ENCODE measurements around the gene THSD7B.

Gene THSD7B

DNA sequence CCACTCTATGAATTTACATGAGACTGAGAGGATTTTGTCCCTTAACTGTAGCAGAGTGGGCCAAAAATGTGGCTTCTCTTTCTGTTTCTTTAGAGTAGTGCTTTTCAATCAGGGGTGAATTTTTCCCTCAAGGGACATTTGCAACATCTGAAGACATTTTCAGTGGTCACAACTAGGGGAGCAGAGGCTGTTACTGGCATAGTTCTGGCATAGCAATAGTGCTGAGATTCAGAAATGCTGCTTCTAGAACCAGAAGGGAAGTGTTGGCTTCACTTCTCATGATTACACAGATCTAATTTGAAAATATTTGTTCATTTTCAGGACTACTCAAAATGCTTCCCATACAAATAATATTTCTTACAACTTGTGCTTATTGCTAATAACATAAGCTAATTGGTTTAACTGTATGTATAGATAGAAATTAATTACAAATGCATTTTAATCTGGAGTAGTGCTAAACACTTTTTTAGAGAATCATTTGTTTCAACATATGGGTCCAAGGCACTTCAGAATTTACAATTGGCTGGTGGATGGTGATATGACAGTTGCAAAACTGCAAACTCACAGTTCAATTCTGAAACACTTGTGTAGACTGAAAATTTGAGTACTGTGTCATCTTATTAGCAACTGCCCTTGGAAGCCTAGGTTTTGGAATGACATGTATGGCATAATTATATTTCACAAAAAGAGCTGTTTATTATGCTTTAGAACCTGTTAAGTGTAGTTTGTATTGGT is 526.7 kb downstream of the THSD7B start:
- no peak for TF ChIP-seq EZH2phosphoT487 (IDR thresholded peaks at IDR 0.05; ENCODE audit: borderline replicate concordance, low read length)
- TF ChIP-seq, protein P1, sequence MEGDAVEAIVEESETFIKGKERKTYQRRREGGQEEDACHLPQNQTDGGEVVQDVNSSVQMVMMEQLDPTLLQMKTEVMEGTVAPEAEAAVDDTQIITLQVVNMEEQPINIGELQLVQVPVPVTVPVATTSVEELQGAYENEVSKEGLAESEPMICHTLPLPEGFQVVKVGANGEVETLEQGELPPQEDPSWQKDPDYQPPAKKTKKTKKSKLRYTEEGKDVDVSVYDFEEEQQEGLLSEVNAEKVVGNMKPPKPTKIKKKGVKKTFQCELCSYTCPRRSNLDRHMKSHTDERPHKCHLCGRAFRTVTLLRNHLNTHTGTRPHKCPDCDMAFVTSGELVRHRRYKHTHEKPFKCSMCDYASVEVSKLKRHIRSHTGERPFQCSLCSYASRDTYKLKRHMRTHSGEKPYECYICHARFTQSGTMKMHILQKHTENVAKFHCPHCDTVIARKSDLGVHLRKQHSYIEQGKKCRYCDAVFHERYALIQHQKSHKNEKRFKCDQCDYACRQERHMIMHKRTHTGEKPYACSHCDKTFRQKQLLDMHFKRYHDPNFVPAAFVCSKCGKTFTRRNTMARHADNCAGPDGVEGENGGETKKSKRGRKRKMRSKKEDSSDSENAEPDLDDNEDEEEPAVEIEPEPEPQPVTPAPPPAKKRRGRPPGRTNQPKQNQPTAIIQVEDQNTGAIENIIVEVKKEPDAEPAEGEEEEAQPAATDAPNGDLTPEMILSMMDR (IDR thresholded peaks at IDR 0.05; ENCODE audit: low read depth, low read length, poor library complexity, severe bottlenecking): no peak
- Histone ChIP-seq H3K4me1 (ENCODE audit: control insufficient read depth, low read length) (no peaks in the 10 kb centered on the region), H3F3A (ENCODE audit: control insufficient read depth, insufficient read depth) (no peaks in the 10 kb centered on the region), H3K36me3 (ENCODE audit: control insufficient read depth, low read length) (no peaks in the 10 kb centered on the region), H3K79me2 (ENCODE audit: control insufficient read depth, low read length) (no peaks in the 10 kb centered on the region), H3K4me3 (ENCODE audit: low read length) (no peak overlapping the region), H3K9me3 (ENCODE audit: control insufficient read depth, insufficient read depth, low read length) (no peaks in the 10 kb centered on the region), H3K4me2 (ENCODE audit: low read length) (no peak overlapping the region), H4K20me1 (ENCODE audit: control insufficient read depth, insufficient read depth, low read depth, low read length) (no peaks in the 10 kb centered on the region), H3K27me3 (ENCODE audit: control insufficient read depth, low read length) (no peaks in the 10 kb centered on the region), H3K9me2 (replicated peaks; ENCODE audit: control insufficient read depth, low read length) (no peaks in the 10 kb centered on the region), H3K27ac (ENCODE audit: low read depth, low read length) (no peak overlapping the region)

DNA sequence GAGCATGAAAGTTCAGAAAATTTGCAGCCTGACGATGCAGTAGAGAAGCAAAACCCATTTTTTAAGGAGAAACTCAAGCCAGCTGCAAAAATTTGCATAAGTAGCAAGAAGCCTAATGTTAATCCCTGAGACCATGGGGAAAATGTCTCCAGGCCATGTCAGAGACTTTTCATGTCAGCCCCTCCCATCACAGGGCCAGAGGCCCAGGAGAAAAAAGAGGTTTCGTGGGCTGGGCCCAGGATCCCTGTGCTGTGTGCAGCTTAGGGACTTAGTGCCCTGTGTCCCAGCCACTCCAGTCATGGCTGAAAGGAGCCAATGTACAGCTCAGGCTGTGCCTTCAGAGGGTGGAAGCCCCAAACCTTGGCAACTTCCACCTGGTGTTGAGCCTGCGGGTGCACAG is 533.0 kb downstream of the THSD7B start:
- Histone ChIP-seq H4K20me1 (ENCODE audit: control insufficient read depth, insufficient read depth, low read depth, low read length) (no peaks in the 10 kb centered on the region), H3K27ac (ENCODE audit: low read depth, low read length) (no peak overlapping the region), H3F3A (ENCODE audit: control insufficient read depth, insufficient read depth) (no peaks in the 10 kb centered on the region), H3K79me2 (ENCODE audit: control insufficient read depth, low read length) (no peaks in the 10 kb centered on the region), H3K9me3 (ENCODE audit: control insufficient read depth, insufficient read depth, low read length) (no peaks in the 10 kb centered on the region), H3K27me3 (ENCODE audit: control insufficient read depth, low read length) (no peaks in the 10 kb centered on the region), H3K4me2 (ENCODE audit: low read length) (no peak overlapping the region), H3K4me1 (ENCODE audit: control insufficient read depth, low read length) (no peaks in the 10 kb centered on the region), H3K36me3 (ENCODE audit: control insufficient read depth, low read length) (no peaks in the 10 kb centered on the region), H3K9me2 (replicated peaks; ENCODE audit: control insufficient read depth, low read length) (no peaks in the 10 kb centered on the region), H3K4me3 (ENCODE audit: low read length) (no peak overlapping the region)
- TF ChIP-seq, protein P1 (IDR thresholded peaks at IDR 0.05; ENCODE audit: low read depth, low read length, poor library complexity, severe bottlenecking): no peak
- no peak for TF ChIP-seq EZH2phosphoT487 (IDR thresholded peaks at IDR 0.05; ENCODE audit: borderline replicate concordance, low read length)

DNA sequence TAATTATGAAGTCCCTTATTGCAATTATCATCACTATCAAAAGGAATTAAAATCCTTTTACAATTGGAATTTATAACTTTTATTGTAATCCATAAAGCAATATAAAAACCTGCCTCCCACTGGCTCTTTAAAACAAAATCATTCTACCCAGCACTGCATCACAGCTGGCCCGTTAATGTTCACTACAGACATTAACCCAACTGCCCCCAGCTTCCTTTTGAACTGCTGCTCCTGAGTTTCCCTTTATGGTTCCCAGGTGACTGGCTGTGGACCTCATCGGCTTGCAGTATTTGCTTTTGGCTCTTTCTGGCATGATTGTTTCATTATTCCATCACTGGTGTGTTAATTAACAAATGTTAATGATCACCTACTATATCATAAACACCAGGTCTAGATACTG is 535.6 kb downstream of the THSD7B start:
- H3K4me2 ChIP-seq (ENCODE audit: low read length): no peak overlapping the region
- TF ChIP-seq EZH2phosphoT487 (IDR thresholded peaks at IDR 0.05; ENCODE audit: borderline replicate concordance, low read length): no peak
- TF ChIP-seq, protein P1 (IDR thresholded peaks at IDR 0.05; ENCODE audit: low read depth, low read length, poor library complexity, severe bottlenecking): no peak
- no peaks in the 10 kb centered on the region for H3F3A ChIP-seq (ENCODE audit: control insufficient read depth, insufficient read depth)
- no peaks in the 10 kb centered on the region for H4K20me1 ChIP-seq (ENCODE audit: control insufficient read depth, insufficient read depth, low read depth, low read length)
- no peak overlapping the region for H3K27ac ChIP-seq (ENCODE audit: low read depth, low read length)
- H3K27me3 ChIP-seq (ENCODE audit: control insufficient read depth, low read length): no peaks in the 10 kb centered on the region
- no peaks in the 10 kb centered on the region for H3K4me1 ChIP-seq (ENCODE audit: control insufficient read depth, low read length)
- no peaks in the 10 kb centered on the region for H3K36me3 ChIP-seq (ENCODE audit: control insufficient read depth, low read length)
- H3K79me2 ChIP-seq (ENCODE audit: control insufficient read depth, low read length): no peaks in the 10 kb centered on the region
- no peaks in the 10 kb centered on the region for H3K9me2 ChIP-seq (replicated peaks; ENCODE audit: control insufficient read depth, low read length)
- H3K9me3 ChIP-seq (ENCODE audit: control insufficient read depth, insufficient read depth, low read length): no peaks in the 10 kb centered on the region
- H3K4me3 ChIP-seq (ENCODE audit: low read length): no peak overlapping the region

Measured in DOHH2 (cell line).